GM19468 (cell line): ENCODE measurements around the gene TNS1.

ENCODE experiments used
- ATAC-seq: cut with Tn5 transposase; IDR thresholded peaks from one replicate; pipeline ENCODE4 v1.9.1; 2021; ENCODE audit warnings: mild to moderate bottlenecking, moderate library complexity, moderate number of reproducible peaks; ENCODE audit not compliant: unreplicated experiment; ENCODE audit errors: extremely low read depth

The TNS1 gene

GRCh38 chr2:217948897-217949296, 53.9 kb downstream of the TNS1 start:
- ATAC-seq: no peak

- ATAC-seq: no peak
These were observed 54.4 kb downstream of the TNS1 start for GRCh38 chr2:217948351-217948791.

GRCh38 chr2:217947383-217948350, 55.1 kb downstream of the TNS1 start:
- no peak for ATAC-seq

- no peak for ATAC-seq
These were observed 56.7 kb downstream of the TNS1 start for GRCh38 chr2:217946051-217946450.

GRCh38 chr2:217945530-217945929, 57.3 kb downstream of the TNS1 start:
- no peak for ATAC-seq

- ATAC-seq: no peak
These were observed 57.9 kb downstream of the TNS1 start for GRCh38 chr2:217944923-217945322.

- ATAC-seq: no peak
These were observed 58.4 kb downstream of the TNS1 start for GRCh38 chr2:217944366-217944765.

GRCh38 chr2:217943446-217944321, 59.1 kb downstream of the TNS1 start:
- no peak for ATAC-seq

- no peak for ATAC-seq
These were observed 60.0 kb downstream of the TNS1 start for GRCh38 chr2:217942731-217943335.

- ATAC-seq: no peak
These were observed 60.7 kb downstream of the TNS1 start for GRCh38 chr2:217941886-217942728.

- no peak for ATAC-seq
These were observed 61.5 kb downstream of the TNS1 start for GRCh38 chr2:217941339-217941738.

GRCh38 chr2:217940261-217941220, 62.3 kb downstream of the TNS1 start:
- ATAC-seq: no peak

- ATAC-seq: no peak
These were observed 63.1 kb downstream of the TNS1 start for GRCh38 chr2:217939629-217940245.

GRCh38 chr2:217939220-217939619, 63.6 kb downstream of the TNS1 start:
- ATAC-seq: no peak

GRCh38 chr2:217938036-217938435, 64.8 kb downstream of the TNS1 start:
- ATAC-seq: no peak

GRCh38 chr2:217937446-217937845, 65.3 kb downstream of the TNS1 start:
- ATAC-seq: no peak

- ATAC-seq: no peak
These were observed 65.8 kb downstream of the TNS1 start for GRCh38 chr2:217936952-217937351.
